ENCODE results near the gene CLASRP.
"Not testable (repeated sequence)": the region's sequence is repeated elsewhere in the genome, so short reads cannot be mapped to it uniquely, and the experiment has no call there.

CLASRP gene

DNA sequence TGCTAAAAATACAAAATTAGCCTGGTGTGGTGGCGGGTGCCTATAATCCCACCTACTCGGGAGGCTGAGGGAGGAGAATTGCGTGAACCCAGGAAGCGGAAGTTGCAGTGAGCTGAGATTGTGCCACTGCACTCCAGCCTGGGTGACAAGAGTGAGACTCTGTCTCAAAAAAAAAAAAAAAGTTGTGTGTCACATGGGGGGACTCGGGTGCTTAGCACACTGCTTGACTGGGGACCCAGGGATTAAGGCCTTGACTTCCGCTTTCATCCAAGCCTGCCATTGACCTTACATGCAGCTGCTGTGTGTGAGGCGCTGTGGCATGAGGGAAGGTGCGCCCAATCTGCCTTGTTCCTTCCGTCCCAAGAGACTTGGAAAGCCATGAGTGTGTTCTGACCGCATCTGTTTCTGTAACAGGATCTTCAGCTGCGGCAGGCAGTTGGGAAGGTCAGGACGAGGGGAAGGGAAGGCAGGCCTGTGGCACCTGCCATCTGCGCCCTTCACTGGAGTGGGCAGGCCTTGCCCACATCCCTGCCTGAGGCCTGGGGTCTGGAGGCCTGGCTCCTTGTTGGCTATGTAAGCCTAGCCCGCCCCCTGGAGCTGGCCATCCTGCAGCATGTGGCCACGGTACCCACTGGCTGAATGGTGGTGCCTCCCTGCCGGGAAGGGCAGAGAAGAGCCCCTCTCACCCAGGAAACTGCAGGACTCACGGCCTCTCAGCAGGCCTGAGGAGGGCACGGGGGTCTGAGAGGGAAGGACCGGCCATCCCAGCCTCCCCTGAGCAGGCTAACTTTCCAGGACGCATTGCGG, 77.2 kb downstream of the CLASRP start:
- H3K27ac ChIP-seq (ENCODE audit: insufficient read depth, low read depth, low read length, poor library complexity, severe bottlenecking), result no peak overlapping the region
- no peaks in the 10 kb centered on the region for H3K36me3 ChIP-seq (ENCODE audit: control insufficient read depth, insufficient read depth, low read length)
- no peaks in the 10 kb centered on the region for H3K9me3 ChIP-seq (ENCODE audit: control insufficient read depth, low read length)
- no peak overlapping the region for H3K4me3 ChIP-seq (ENCODE audit: insufficient read depth, low read depth, low read length)
- 91 to 92% methylated on average over 21 of the region's 21 CpGs for WGBS, 2 experiments
- H3K4me1 ChIP-seq (ENCODE audit: control insufficient read depth, insufficient read depth, low read length), result peaks cover 21% of the 10 kb centered on the region
- no peaks in the 10 kb centered on the region for H3K27me3 ChIP-seq (ENCODE audit: control insufficient read depth, insufficient read depth, low read length, poor library complexity, severe bottlenecking)

DNA sequence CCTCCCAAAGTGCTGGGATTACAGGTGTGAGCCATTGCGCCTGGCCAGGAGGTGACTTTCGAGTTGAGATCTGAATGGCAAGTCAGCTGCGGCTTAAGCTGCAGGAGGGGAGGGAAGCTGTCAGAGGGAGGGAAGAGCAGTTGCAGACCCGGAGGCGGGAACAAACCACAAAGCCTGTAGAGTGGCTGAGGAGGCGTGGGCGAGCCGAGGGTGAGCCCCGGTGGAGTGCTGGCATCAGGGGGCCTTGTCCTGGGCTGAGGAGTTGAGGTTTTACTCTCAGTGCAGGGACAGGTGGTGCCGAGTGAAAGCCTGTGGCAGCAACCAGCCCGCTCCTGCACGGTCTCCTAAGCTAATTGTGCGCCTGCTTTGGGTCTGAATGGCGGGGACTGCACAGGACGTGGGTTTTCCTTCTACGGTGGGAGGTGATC, 78.3 kb downstream of the CLASRP start:
- no peaks in the 10 kb centered on the region for H3K9me3 ChIP-seq (ENCODE audit: control insufficient read depth, low read length)
- 63 to 64% methylated on average over 16 of the region's 16 CpGs for WGBS, 2 experiments
- H3K4me3 ChIP-seq (ENCODE audit: insufficient read depth, low read depth, low read length), result no peak overlapping the region
- H3K36me3 ChIP-seq (ENCODE audit: control insufficient read depth, insufficient read depth, low read length), result no peaks in the 10 kb centered on the region
- no peaks in the 10 kb centered on the region for H3K27me3 ChIP-seq (ENCODE audit: control insufficient read depth, insufficient read depth, low read length, poor library complexity, severe bottlenecking)
- H3K4me1 ChIP-seq (ENCODE audit: control insufficient read depth, insufficient read depth, low read length), result peaks cover 21% of the 10 kb centered on the region
- H3K27ac ChIP-seq (ENCODE audit: insufficient read depth, low read depth, low read length, poor library complexity, severe bottlenecking), result no peak overlapping the region

DNA sequence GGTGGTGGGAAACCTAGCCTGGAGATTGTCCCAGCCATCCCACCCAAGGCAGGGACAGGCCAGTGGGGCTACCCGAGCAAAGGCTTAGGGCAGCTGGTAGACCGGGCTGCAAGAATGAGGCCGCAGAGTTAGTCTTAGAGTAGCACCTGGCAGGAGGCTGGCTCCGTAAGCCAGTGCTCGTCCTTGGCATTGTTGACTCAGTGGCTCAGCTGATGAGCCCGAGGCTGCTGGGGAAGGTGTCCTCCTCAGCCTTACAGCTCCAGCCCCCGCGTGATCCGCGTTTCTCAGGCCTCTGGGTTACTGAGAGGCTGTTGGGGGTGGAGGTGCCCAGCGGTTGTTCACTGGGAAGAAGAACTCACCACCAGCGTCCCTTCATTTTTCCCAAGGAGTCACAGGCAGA, 78.8 kb downstream of the CLASRP start:
- Histone ChIP-seq H3K27ac (ENCODE audit: insufficient read depth, low read depth, low read length, poor library complexity, severe bottlenecking) (peak overlapping the region; percentile 36), H3K4me3 (ENCODE audit: insufficient read depth, low read depth, low read length) (no peak overlapping the region), H3K4me1 (ENCODE audit: control insufficient read depth, insufficient read depth, low read length) (peaks cover 21% of the 10 kb centered on the region), H3K9me3 (ENCODE audit: control insufficient read depth, low read length) (no peaks in the 10 kb centered on the region), H3K36me3 (ENCODE audit: control insufficient read depth, insufficient read depth, low read length) (no peaks in the 10 kb centered on the region), H3K27me3 (ENCODE audit: control insufficient read depth, insufficient read depth, low read length, poor library complexity, severe bottlenecking) (no peaks in the 10 kb centered on the region)
- WGBS, 2 experiments, result 82 to 87% methylated on average over 12 of the region's 12 CpGs

DNA sequence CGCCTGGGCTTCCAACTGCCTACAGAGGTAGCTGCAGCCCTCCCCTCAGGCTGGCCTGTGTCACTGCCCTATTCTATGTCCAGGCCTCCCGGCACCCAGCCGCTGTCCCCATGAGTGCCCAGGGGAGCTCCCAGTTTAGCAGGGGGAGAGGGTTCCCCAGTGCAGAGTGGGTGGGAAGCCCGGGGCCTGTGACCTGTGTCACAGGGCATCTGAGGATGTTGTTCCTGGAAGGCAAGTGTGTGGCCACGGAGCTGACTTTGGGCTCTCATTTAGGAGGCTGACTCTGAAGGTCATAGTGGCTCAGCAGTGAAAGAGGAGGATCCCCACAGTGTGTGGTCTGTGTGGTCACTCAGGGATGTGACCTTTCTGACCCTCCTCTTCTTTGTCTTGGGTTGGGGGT, 79.3 kb downstream of the CLASRP start:
- no peaks in the 10 kb centered on the region for H3K36me3 ChIP-seq (ENCODE audit: control insufficient read depth, insufficient read depth, low read length)
- H3K27ac ChIP-seq (ENCODE audit: insufficient read depth, low read depth, low read length, poor library complexity, severe bottlenecking), result peak overlapping the region; percentile 36

DNA sequence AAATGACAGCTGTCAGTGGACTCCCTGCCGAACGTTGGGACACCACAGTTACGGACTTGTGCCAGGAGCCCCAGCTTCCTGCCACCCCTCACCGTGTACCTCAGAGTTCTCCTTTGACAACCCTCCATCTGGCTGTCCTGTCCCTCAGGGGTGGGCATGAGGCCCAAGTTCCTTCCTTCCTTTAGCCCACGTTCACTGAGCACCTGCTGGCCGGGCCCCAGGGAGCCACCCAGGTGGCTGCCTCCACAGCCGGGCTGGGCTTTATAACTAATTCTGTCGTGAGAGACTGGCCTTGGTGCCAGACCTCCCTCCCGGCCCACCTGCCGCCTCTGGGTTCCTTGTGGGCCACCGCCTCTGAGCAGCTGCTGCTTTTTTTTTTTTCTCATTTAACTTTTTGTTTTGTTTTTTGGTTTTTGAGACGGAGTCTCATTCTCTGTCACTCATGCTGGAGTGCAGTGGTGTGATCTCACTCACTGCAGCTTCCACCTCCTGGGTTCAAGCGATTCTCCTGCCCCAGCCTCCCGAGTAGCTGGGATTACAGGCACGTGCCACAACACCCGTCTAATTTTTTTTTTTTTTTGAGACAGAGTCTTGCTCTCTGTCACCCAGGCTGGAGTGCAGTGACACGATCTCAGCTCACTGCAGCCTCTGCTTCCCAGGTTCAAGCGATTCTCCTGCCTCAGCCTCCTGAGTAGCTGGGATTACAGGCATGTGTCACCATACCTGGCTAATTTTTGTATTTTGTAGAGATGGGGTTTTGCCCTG, 79.9 kb downstream of the CLASRP start:
- H3K36me3 ChIP-seq (ENCODE audit: control insufficient read depth, insufficient read depth, low read length); H3K4me3 ChIP-seq (ENCODE audit: insufficient read depth, low read depth, low read length); H3K27me3 ChIP-seq (ENCODE audit: control insufficient read depth, insufficient read depth, low read length, poor library complexity, severe bottlenecking); H3K9me3 ChIP-seq (ENCODE audit: control insufficient read depth, low read length); H3K27ac ChIP-seq (ENCODE audit: insufficient read depth, low read depth, low read length, poor library complexity, severe bottlenecking): not testable (repeated sequence)
- H3K4me1 ChIP-seq (ENCODE audit: control insufficient read depth, insufficient read depth, low read length), result peaks cover 21% of the 10 kb centered on the region
- 88 to 89% methylated on average over 18 of the region's 18 CpGs for WGBS, 2 experiments

More for the DNA sequence above, 79.3 kb downstream of the CLASRP start:
- peaks cover 21% of the 10 kb centered on the region for H3K4me1 ChIP-seq (ENCODE audit: control insufficient read depth, insufficient read depth, low read length)
- H3K4me3 ChIP-seq (ENCODE audit: insufficient read depth, low read depth, low read length), result no peak overlapping the region
- H3K27me3 ChIP-seq (ENCODE audit: control insufficient read depth, insufficient read depth, low read length, poor library complexity, severe bottlenecking), result no peaks in the 10 kb centered on the region
- no peaks in the 10 kb centered on the region for H3K9me3 ChIP-seq (ENCODE audit: control insufficient read depth, low read length)
- 89 to 92% methylated on average over 5 of the region's 5 CpGs for WGBS, 2 experiments

DNA sequence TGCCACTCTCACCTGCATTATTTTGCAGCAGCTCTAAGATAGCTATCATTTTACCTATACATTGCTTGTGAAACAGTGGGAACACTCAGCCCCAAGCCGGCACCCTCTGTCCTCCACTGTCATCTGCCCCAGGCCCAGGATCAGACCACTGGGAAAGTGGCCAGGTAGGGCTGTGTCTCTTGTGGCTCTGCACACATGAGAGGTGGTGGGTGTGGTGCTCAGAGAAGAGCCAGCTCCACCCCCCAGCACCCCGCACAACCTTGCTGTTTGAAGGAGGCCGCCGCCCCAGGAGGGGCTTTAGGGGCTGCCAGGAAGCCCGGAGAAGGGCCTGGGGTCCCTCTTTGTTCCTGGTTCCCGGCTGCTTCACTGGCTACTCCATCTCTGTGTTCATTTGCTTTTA, 80.7 kb downstream of the CLASRP start:
- Histone ChIP-seq H3K4me1 (ENCODE audit: control insufficient read depth, insufficient read depth, low read length) (peaks cover 21% of the 10 kb centered on the region), H3K36me3 (ENCODE audit: control insufficient read depth, insufficient read depth, low read length) (no peaks in the 10 kb centered on the region), H3K27me3 (ENCODE audit: control insufficient read depth, insufficient read depth, low read length, poor library complexity, severe bottlenecking) (no peaks in the 10 kb centered on the region), H3K27ac (ENCODE audit: insufficient read depth, low read depth, low read length, poor library complexity, severe bottlenecking) (no peak overlapping the region), H3K9me3 (ENCODE audit: control insufficient read depth, low read length) (no peaks in the 10 kb centered on the region), H3K4me3 (ENCODE audit: insufficient read depth, low read depth, low read length) (no peak overlapping the region)
- WGBS, 2 experiments, result 94 to 95% methylated on average over 6 of the region's 6 CpGs

Measured in ectodermal cell (in vitro differentiated cells).